ENCODE results near the gene GRIN3B.

Gene GRIN3B

DNA sequence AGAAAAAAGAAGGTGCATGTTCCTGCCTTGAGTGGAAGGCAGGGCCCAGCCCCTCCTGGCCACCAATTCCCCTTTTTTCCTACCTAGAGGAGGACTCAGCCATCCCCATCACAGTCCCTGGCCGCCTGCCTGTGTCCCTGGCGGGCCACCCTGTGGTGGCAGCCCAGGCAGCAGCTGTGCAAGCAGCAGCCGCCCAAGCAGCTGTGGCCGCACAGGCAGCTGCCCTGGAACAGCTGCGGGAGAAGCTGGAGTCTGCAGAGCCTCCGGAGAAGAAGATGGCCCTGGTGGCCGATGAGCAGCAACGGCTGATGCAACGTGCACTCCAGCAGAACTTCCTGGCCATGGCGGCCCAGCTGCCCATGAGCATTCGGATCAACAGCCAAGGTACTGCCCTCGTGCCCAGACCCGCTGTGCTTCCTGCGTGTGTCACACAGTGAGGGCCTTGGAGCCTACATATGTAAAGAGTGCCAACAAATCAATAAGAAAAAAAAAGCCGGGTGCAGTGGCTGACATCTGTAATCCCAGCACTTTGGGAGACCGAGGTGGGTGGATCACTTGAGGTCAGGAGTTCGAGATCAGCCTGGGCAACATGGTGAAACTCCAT lies 33.6 kb upstream of the GRIN3B start:
- DNase-seq, result no peak

DNA sequence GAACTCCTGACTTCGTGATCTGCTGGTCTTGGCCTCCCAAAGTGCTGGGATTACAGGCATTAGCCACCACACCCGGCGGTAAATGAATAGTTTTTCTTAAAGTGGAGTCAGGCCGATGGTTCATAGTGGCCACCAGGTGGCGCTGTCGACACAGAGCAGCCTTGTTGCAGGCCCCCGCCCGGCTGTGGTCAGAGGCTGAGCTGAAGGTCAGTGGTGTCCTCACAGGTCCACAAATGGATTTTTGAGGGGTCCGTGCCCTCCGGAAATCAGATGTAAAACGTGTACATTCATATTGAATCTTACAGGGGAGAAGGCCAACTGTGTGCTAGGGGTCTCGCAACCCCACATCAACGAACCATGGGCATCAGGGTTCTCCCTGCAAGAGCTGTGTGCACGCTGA lies 29.5 kb upstream of the GRIN3B start:
- no peak for DNase-seq

DNA sequence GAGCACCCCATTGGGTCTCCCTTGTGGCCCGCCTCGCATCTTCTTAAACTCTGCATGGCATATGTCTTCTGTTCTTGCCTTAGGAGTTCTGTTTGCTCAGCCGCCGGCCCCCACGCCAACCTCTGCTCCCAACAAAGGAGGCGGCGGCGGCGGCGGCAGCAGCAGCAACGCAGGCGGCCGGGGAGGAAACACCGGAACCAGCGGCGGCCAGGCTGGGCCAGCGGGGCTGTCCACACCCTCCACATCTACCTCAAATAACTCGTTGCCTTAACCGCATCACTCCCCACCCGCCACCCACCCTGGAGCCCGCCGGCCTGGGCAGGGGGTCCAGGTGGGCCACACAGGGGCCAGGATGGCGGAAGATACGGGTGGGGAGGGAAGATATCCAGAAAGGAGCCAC lies 28.4 kb upstream of the GRIN3B start:
- no peak for DNase-seq

DNA sequence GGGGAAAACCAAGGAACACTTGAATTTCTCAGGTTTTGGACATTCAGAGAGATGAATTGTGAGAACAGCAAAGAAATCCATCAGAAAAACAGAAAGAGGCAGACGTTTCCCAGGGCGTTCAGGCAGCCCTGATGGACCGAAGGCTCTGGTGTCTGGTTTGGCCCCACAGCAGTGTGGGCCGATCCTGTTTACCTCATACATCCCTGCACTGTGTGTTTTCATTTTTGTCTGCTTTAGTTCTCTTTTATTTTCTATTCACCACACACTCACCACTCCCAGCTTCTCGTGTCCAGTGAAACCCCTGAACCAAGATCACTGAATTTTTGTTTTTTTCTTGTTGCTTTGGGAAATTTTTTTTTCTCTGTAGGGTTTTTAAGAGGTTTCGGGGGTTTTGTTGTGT lies 27.9 kb upstream of the GRIN3B start:
- DNase-seq, result no peak

DNA sequence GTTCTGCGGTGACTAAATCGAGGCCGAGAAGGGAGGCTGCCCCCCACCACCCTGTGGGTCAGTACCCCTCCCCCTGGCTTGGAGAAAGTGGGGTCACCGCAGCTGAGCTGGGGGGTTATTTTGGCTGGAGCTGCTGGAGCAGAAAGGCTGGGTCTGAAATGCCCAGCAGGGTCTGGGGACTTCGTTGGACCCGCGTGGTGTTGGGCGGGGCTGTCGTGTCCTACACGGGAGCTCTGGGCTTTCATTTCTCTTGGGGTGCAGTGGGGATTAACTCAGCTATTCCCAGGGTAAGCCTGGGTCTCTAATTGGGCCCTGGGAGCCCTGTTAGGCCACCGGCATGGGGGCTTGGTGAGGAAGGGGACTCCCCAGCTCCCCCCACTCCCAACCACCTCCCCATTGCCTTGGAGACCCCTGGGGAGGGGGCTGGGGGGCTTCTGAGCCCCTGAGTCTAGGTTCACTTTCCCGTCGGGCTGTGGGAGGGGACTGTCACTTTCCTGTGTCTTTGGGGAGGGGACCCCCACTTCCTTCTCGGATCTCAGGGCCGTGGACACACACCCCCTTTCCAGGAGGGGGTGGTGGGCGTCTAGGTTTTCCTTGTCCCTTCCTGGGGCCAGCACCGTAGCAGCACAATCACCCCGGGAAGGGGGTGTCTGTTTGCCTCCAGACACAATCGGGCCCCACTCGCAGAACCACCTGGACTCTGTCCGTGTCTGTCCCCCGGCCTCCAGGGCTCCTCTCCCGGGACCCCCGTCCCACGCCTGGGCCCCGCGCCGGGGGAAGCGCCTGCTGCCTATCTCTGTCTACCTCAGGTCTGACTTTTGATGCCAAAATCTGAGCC lies 26.3 kb upstream of the GRIN3B start:
- no peak for DNase-seq

DNA sequence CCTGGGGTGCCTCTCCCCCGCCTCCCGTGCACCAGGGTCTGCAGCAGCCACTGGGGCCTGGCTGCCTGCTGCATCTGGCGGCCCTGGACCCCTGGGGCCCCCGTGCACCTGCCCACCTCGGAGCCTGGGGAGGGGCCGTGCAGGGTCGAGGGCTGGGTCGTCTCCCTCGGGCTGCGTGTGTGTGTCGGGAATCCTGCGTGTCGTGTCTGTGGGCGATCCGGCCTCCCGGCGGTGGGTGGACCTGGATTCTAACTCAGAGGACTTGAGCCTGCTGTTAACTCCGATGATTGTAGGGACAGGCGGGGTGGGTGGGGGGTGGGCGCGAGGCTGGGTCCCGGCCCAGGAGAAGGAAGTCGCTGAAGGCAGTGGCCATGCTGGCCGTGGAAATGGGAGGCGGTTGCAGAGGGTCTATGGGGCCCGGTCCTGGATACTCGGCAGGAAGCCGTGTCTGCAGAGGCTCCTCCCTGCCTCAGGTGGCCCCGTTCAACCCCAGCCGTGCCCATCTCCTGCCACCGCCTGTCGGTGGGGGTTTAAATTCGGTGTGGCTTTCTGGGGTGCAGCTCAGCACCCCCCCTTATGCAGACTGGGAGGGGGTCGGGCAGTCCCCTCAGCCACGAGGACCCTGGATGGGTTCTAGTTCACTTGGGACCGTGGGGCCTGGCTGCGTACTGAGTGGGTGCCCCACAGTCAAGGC lies 25.5 kb upstream of the GRIN3B start:
- DNase-seq, result no peak

DNA sequence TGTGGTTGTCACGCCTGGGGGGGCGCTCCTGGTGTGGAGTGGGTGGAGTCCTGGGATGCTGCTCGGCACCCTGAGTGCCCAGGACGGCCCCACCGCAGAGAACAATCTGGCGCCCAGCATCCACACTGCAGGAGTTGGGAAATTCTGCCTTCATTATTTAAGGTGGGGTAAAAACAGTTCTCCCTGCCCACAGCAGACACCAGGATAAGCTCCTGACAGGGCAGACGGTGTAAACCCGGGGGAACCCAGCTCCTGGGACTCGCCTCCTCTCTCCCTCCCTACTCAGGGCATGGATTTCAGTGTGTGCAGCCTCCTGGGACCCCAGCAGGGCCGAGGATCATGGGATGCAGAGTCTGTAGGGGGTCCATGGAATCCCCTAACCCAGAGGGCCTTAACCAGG lies 23.7 kb upstream of the GRIN3B start:
- DNase-seq, result no peak

DNA sequence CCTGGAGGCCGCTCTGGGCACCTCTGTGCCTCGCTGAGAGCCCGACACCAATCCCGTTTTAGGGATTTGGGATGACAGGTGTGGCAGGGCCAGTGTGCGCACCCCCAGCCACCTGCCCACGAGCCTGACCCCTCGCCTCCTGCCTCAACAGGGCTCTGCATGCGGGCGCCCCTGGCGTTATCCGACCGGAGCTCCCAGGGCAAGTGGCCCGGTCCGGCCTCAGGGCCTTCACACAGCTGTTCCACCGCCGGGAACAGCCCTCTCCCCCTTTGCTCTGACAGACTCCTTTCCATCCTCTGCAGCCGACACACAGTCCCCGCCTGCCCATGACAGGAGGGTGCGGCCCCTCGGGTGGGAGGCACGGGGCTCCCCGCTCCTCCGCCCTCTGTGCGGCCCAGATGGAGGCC lies 23.2 kb upstream of the GRIN3B start:
- no peak for DNase-seq

DNA sequence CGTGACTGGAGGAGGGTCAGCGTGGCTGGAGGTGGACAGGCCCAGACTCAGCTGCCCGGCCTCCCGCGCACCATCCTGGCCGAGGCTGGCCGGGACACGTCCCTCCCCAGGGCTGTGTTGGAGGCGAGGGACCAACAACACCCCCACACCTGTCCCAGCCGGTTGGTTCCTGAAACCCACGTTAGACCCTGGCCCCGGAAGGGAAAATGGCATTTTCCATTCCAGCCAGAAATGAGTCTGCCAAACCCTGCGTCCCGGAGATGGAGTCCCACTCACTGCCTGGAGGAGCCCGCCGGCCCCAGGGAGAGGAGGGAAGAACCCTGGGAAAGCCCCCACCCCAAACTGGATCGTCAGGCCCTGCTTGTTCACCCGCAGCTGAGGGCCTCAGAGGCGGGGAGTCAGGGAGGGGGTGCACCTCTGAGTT lies 20.9 kb upstream of the GRIN3B start:
- no peak for DNase-seq

DNA sequence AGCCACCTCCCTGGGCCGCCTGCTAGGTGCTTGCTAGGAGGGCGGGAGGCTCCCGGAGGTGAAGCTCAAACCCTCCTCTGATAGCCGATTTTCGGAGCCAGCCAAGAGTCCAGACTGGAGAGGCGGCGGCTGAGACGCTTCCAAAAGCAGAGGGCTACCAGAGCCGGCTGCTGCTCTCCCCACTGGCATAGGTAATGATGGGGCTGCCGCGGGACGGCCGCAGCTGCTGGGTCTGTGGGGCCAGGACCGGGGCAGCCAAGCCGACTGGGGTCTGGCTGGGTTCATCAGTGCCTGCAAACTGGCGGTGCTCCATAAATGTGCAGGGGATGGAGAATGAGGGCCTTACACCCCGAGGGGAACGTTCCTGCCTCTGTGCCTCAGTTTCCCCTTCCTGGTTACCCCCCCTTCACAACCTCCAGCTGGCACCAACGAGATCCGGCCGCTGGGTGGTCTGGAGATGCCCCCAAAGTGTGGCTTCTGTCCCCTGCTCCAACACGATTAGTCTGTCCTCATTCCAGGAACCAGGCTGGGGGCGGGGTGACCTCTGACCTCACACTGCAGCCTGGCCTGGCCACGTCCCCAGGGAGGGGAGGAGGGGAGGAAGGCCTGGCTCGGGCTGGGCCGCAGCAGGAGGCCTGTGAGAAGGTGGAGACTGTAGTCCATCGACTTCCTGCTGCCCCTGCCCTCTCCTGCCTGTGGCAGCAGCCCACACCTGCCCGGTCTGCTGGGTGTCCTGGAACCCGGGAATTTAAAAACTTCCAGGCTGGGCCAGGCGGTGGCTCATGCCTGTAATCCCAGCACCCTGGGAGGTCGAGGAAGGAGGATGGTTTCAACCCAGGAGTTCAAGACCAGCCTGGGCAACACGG lies 19.9 kb upstream of the GRIN3B start:
- no peak for DNase-seq

DNA sequence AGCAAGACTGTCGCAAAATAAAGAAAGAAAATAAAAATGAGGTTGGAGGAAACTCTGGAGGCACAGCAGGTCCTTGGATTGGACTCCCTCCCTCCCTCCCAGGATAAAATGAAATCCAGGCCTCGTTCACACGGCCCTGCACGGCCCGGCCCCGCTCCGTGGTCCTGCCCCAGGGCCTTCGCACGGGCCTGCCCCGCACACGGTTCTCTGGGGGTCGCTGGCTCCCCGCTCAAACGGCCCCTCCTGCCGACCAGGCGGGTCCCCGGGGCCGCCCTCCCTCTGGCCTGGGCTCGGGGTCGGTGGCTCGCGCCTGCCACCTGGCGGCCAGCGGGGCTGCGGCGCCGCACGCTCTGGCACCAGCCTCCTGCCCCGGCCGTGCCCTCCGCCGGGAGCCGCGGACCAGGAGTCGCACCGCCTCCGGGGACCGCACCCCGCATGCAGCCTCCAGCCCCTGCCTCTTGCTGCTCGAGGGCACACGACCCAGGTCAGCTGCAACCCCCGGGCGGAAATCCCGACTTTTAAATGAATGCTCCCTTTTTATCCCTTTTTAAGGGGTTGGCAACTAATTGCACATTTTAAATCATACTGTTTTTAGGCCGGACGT lies 17.6 kb upstream of the GRIN3B start:
- DNase-seq, result peak; percentile 99

DNA sequence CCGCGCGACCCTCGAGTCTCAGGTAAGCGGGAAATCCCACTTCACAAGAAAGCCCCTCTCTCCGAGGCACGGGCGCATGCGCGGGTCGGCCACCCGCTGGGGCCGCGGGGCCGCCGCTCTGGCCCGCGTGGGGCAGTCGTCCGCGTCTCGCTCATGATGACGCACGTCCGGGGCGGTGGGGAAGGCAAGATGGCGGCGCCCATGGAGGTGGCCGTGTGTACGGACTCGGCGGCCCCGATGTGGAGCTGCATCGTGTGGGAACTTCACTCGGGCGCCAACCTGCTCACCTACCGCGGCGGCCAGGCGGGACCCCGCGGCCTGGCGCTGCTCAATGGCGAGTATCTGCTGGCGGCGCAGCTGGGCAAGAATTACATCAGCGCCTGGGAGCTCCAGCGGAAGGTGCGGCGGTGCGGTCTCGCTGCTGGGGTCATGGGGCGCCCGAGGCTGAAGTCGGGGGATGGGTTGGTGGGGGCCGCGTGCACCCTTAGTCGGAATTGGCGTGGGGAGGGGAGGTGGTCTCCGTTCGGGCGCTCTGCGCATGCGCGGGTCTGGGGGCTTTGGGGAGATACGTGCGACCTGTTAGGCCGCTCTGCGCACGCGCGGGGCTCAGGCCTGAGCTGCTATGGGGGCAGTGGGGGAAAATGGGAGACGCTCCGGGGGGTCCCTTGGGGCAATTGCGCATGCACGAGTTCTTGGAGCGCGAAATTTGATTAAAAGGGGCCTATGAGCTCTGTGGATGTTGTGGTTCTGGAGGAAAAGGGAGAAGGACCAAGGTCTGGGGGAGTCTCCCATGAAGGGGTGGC lies 15.9 kb upstream of the GRIN3B start, which contains the start of gene WDR18:
TSS of gene WDR18 (plus strand) at position 181 of the 803 bp plus-strand sequence. CDS start at position 190, 9 bp downstream.
- DNase-seq, result peak; percentile 100

DNA sequence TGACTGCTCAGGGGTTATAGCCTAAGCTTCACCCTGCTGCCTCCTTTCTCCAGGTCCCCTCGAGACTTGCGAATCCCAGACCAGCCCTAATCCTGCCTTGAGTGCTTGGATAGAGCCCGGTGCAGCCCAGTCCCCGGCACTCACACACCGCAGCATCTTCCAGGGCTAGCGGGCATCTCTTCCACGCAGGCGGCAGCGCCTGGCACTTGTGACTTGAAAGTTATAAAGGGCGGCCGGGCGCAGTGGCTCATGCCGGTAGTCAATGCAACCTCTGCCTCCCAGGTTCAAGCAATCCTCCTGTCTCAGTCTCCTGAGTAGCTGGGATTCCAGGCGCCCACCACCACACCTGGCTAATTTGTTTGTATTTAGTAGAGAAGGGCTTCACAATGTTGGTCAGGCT lies 14.1 kb upstream of the GRIN3B start:
- no peak for DNase-seq

DNA sequence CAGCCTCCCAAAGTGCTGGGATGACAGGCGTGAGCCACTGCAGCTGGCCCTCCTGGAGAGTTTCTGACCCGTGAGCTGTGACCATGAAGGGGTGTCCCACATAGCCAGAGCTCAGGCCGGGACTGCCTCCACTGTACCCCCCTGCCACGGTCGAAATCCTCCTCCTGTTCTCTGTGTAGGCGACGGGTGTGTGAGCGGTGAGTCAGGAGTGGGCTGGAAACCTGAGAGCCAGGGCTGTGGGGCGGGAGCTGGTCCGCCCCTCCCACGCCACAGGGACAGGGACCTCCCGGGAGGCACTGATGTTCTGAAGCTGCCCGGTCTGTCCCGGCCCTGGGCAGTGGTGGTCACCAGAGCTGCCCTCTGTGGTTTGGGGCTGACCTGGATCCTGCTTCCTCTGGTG lies 12.1 kb upstream of the GRIN3B start:
- no peak for DNase-seq

DNA sequence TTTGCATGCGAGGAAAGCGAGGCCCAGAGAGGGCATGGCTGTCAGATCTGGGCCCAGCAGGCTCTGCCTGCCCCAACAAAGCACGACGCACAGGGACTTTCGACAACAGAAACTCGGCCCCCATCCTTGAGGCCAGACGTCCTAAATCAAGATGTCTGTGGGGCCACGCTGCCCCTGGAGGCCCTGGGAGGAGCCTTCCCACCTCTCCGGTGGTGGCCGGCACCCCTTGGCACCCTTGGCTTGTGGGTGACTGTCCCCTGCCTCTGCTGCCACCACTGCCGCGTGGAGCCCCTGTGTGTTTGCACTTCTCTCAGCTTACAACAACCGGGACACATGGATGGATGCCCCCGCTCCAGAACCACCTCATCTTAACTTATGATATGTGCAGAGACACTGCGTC lies 11.7 kb upstream of the GRIN3B start:
- DNase-seq, result no peak

DNA sequence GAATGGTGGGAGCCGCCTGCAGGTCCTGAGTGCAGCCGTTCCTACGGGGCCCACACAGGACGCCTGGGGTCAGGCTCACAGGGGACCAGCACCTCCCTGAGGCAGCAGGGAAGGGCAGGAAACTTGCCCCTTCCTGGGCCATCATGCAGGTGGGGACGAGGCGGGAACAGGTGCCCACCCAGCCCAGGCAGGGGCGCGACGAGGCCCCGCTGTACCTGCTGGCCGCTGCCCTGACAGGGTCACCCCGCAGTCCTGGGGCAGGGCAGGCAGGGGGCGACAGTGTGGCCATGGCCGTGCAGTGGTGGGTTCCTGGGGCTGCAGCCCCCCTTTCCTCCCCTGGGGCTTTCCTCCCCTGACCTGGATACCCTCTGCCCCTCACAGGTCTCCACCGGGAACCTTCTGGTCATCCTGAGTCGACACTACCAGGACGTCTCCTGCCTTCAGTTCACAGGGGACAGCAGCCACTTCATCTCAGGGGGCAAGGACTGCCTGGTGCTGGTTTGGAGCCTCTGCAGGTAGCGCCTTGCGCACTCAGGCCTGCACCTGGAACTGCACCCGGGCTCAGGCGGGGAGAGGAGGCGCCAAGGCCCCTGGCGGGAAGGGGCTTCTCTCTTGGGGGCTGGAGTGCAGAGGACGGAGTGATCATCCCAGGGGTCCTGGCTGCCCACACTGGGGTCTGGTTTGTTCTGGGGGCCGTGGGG lies 10.7 kb upstream of the GRIN3B start:
- DNase-seq, result no peak

DNA sequence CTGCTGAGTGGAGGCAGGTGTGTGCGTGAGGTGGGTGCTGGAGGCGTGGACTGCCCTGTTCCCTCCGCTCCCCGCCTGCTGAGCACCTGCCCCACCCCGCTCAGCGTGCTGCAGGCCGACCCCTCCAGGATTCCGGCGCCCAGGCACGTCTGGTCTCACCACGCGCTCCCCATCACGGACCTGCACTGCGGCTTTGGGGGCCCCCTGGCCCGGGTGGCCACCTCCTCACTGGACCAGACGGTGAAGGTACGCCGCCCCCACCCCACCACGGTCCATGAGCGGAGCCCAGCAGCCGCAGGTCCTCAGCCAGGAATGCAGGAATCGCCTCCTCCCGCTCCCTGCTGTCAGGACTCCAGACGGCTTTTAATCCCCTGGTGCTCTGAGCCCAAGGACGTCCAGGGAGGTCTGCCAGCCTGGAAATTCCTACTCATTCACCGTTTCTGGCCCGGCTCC lies 10.1 kb upstream of the GRIN3B start:
- no peak for DNase-seq

DNA sequence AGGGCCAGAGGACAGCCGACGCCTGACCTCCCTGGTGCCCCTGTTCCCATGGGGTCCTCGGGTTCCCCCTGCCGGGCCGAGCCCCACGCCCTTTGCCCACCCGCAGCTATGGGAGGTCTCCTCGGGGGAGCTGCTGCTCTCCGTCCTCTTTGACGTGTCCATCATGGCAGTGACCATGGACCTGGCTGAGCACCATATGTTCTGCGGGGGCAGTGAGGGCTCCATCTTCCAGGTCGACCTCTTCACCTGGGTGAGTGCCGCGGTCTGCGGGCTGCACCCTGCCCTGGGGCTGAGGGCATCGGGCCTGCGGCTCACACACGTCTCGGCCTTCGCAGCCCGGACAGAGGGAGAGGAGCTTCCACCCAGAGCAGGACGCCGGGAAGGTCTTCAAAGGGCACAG lies 9.5 kb upstream of the GRIN3B start:
- no peak for DNase-seq

DNA sequence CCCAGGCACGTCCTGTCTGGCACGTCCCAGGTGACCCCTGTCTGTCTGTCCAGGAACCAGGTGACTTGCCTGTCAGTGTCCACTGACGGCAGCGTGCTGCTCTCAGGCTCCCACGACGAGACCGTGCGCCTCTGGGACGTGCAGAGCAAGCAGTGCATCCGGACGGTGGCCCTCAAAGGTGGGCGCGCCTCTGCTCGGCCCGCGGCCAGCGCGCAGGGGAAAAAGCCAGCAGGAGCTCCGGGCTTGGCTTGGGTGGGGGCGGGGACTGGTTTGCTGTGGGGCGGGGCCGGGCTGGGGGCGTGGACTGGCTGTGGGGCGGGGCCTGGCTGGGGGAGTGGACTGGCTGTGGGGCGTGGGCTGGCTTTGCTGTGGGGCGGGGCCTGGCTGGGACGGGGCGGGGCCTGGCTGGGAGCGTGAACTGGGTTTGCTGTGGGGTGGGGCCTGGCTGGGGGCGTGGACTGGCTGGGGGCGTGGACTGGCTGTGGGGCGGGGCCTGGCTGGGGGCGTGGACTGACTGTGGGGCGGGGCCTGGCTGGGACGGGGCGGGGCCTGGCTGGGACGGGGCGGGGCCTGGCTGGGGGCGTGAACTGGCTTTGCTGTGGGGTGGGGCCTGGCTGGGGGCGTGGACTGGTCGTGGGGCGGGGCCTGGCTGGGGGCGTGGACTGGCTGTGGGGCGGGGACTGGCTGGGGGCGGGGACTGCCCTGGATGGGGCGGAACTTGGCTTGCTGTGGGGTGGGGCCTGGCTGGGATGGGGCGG lies 8.9 kb upstream of the GRIN3B start:
- no peak for DNase-seq

Data from 8988T (cell line).